ENCODE data around the gene GPD1L.
"Not testable (repeated sequence)": the region's sequence is repeated elsewhere in the genome, so short reads cannot be mapped to it uniquely, and the experiment has no call there.

Gene GPD1L

DNA sequence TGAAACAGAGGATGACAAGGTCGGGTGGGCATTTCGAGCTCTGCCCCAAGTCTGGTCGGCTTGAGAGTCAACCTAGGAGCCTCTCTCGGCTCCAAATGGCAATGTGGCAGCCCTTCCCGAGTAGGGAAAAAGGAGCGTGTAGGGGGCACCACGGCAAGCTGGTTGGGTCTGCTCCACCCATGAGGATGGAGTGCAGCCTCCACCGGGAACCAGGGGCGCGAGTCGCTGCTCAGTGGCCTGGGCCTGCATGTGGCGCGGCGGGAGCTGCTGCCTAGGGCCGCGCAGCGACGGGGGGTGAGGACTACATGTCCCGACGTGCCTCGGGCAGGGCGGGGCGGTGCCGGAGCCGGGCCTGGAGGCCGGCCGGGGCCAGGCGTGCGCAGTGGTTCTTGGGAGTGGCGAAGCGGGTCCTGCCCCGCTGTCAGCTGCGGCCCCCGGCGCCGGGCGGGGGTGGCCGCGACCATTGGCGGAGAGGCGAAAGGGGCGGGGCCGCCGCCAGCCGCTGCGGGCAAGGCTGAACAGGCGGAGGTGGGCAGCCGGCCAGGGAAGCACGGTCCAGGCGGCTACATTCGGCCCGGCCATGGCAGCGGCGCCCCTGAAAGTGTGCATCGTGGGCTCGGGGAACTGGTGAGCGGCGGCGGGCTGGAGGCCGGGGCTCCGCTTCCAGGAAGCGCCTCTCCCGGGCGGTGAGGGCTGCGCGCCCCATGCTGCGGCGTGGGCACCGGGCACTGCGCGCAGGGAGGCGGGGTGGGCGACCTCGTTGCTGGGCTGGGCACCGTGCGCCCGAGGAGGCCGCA, at the start of gene GPD1L:
GPD1L (plus strand) TSS at position 489 of the 797 bp plus-strand sequence; CDS start at position 581, 92 bp downstream.
- peaks cover 14% of the 10 kb centered on the region for H3K36me3 Mint-ChIP-seq (ENCODE audit: low read depth)

DNA sequence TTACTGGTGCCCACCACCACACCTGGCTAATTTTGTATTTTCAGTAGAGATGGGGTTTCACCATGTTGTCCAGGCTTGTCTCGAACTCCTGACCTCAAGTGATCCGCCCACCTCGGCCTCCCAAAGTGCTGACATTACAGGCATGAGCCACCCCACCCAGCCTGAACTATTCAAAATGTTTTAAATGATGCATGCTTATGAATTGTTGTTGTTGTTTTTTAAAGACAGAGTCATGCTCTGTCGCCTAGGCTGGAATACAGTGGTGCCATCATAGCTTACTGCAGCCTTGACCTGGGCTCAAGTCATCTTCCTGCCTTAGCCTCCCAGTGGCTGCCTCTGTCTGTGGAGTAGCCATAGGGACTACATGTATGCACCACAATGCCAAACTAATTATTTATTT, 48.0 kb upstream of the GPD1L start:
- H3K36me3 Mint-ChIP-seq (ENCODE audit: low read depth); H3K4me1 Mint-ChIP-seq (ENCODE audit: low read depth); H3K27ac Mint-ChIP-seq; intact Hi-C loops (cut with micrococcal nuclease); H3K9me3 Mint-ChIP-seq; H3K27me3 Mint-ChIP-seq; H3K4me3 Mint-ChIP-seq: not testable (repeated sequence)

More for the DNA sequence above, at the start of gene GPD1L:
- Mint-ChIP-seq H3K27me3 (no peaks in the 10 kb centered on the region), H3K4me1 (ENCODE audit: low read depth) (peaks cover 31% of the 10 kb centered on the region), H3K9me3 (peaks cover 14% of the 10 kb centered on the region), H3K4me3 (peak within 1 kb of the TSS; percentile 90), H3K27ac (peak within 1 kb of the TSS; percentile 79)
- intact Hi-C loops (cut with micrococcal nuclease): loop anchor here (2.0 to 5.0 kb wide), 2 partner anchors 14 to 574 kb away; partner anchors contain the start of gene STT3B

DNA sequence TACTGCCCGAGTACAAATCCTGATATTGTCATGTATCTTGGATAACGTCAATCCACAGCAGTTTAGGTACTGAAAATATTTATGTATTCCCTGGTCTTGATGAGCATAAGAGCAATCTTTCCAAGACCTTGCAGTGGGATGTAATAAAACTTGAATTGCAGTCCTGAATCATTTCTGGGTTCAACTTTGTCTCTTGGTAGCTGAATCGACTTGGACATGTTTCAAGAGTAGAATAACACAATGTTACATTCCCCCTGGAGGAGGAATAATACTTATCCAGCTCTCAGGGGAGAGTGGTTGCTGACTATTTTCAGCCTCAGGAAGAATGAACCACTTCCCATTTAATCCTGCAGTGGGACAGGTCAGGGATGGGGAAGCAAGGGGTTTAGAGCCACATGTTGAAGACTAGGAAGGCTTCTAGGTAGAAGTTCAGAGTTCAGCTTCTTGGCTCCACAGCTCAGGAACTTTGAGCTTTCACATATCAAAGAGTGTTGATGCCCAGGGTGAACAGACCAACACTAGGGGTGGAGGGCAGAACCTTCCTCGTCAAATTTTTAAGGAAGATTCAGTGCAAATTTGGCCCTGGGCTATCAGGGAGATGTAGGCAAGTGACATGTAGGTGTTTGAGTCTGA, 43.4 kb upstream of the GPD1L start:
- Mint-ChIP-seq H3K27ac (no peak overlapping the region), H3K36me3 (ENCODE audit: low read depth) (no peaks in the 10 kb centered on the region), H3K9me3 (no peaks in the 10 kb centered on the region), H3K27me3 (peaks cover 3% of the 10 kb centered on the region), H3K4me1 (ENCODE audit: low read depth) (peaks cover 9% of the 10 kb centered on the region), H3K4me3 (no peak overlapping the region)
- intact Hi-C loops (cut with micrococcal nuclease): no loop called here

GRCh38 chr3:32066686-32067085, 39.7 kb upstream of the GPD1L start:
- Mint-ChIP-seq H3K36me3 (ENCODE audit: low read depth) (no peaks in the 10 kb centered on the region), H3K27me3 (peaks cover 1% of the 10 kb centered on the region), H3K27ac (no peak overlapping the region), H3K4me3 (no peak overlapping the region), H3K9me3 (no peaks in the 10 kb centered on the region), H3K4me1 (ENCODE audit: low read depth) (peaks cover 3% of the 10 kb centered on the region)
- intact Hi-C loops (cut with micrococcal nuclease): no loop called here

- H3K9me3 Mint-ChIP-seq; intact Hi-C loops (cut with micrococcal nuclease); H3K4me3 Mint-ChIP-seq; H3K4me1 Mint-ChIP-seq (ENCODE audit: low read depth); H3K27me3 Mint-ChIP-seq; H3K36me3 Mint-ChIP-seq (ENCODE audit: low read depth); H3K27ac Mint-ChIP-seq: not testable (repeated sequence)
Measured at GRCh38 chr3:32074194-32074593, 32.2 kb upstream of the GPD1L start.

DNA sequence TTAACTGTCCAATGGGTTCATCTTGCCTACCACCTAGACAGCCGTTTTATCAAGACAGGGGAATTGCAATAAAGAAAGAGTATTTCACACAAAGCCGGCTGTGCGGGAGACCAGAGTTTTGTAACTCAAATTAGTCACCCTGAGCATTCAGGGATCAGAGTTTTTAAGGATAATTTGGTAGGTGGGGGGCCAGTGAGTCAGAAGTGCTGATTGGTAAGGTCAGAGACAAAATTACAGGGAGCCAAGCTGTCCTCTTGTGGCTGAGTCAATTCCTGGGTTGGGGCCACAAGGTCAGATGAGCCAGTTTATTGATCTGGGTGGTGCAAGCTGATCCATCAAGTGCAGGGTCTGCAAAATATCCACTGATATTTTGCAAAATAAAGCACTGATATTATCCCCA, 29.9 kb upstream of the GPD1L start:
- Mint-ChIP-seq H3K27ac (no peak overlapping the region), H3K4me3 (no peak overlapping the region), H3K36me3 (ENCODE audit: low read depth) (no peaks in the 10 kb centered on the region), H3K27me3 (no peaks in the 10 kb centered on the region), H3K9me3 (peaks cover 6% of the 10 kb centered on the region), H3K4me1 (ENCODE audit: low read depth) (peaks cover 14% of the 10 kb centered on the region)
- intact Hi-C loops (cut with micrococcal nuclease): no loop called here

DNA sequence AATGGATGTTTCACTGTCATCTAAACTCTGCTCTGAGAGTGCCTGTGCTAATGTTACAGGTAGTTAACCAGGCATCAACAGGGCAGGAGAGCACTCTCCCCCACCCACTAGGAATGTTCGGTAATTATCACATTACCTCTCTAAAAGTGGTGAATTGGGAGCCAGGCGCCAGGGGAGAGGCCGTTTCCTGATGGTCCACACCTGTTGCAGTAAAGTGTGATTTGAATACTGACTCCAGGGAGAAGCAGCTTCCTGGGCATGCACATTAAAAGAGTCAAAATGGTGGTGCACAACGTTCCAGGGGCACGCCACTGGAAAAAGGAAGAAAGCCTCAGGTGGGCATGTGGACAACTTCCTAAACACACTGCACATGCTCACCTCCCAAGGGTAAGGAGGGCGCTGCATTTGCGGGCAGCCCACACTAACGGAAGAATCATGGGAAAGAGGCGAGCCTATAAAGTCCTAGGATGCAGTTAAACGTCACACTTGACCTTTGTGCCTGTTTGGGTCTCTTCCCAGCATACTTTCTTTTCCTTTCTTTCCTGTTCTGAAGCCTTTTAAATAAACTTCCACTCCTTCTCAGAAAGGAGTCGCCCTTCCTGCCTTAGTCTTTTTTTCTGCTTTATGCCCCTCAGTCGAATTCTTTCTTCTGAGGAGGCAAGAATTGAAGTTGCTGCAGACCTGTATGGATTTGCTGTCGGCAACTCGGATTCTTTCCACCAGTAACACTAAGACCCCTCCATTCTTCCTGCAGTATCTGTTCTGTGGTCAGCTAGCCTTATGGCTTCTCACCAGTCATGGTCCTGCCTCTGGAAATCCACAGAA, 28.9 kb upstream of the GPD1L start:
- H3K4me1 Mint-ChIP-seq (ENCODE audit: low read depth): peaks cover 19% of the 10 kb centered on the region
- H3K27me3 Mint-ChIP-seq: no peaks in the 10 kb centered on the region
- intact Hi-C loops (cut with micrococcal nuclease): no loop called here
- peaks cover 6% of the 10 kb centered on the region for H3K9me3 Mint-ChIP-seq
- no peak overlapping the region for H3K27ac Mint-ChIP-seq
- no peak overlapping the region for H3K4me3 Mint-ChIP-seq
- H3K36me3 Mint-ChIP-seq (ENCODE audit: low read depth): no peaks in the 10 kb centered on the region

DNA sequence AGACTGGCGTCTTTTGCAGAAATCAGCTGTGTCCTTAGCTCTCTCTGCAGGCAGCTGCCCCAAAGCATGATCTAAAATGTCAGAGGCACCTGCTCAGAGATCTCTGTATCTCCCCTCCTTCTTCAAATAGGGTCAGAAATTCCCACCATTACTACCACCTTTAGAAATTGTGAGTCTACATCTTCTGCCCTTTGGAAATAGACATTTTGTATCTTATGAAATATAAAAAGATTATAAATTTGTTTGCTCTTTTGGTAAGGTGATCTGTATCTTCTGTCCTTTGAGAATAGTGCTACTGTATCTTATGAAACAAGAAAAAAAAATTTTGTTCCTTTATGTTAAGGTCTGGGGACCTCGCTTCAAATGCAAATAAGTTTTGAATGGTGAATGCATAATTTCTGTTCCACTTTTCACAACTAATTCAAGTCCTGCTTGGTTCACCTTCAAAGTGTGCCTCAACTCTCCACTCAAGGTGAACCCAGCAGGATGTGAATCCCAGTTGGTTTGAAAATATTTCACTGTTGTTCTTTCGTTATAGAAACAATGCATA, 28.3 kb upstream of the GPD1L start:
- Mint-ChIP-seq H3K4me1 (ENCODE audit: low read depth) (peaks cover 23% of the 10 kb centered on the region), H3K36me3 (ENCODE audit: low read depth) (no peaks in the 10 kb centered on the region), H3K4me3 (no peak overlapping the region), H3K27ac (no peak overlapping the region), H3K9me3 (peaks cover 6% of the 10 kb centered on the region), H3K27me3 (no peaks in the 10 kb centered on the region)
- intact Hi-C loops (cut with micrococcal nuclease): no loop called here

DNA sequence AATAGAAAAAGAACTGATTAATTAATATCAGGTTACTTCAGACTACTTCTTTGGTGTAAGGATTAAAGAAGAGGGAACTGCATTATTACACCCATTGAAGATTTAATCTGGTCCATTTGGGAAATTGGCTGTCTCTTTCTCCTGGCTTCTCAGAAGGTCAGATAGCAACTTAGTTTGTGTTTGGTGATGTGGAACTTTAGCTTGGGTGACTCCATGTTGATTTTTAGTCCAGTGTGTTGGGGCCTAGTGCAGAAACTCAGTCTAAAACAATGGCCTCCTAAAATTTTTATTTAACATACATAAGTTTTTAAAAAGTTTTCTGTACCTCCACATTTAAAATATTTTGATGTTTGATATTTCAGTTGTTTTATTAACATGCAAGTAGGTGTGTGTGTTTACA, 27.6 kb upstream of the GPD1L start:
- Mint-ChIP-seq H3K36me3 (ENCODE audit: low read depth) (no peaks in the 10 kb centered on the region), H3K27me3 (no peaks in the 10 kb centered on the region), H3K4me1 (ENCODE audit: low read depth) (peaks cover 23% of the 10 kb centered on the region), H3K9me3 (peaks cover 6% of the 10 kb centered on the region), H3K4me3 (no peak overlapping the region), H3K27ac (no peak overlapping the region)
- intact Hi-C loops (cut with micrococcal nuclease): no loop called here

DNA sequence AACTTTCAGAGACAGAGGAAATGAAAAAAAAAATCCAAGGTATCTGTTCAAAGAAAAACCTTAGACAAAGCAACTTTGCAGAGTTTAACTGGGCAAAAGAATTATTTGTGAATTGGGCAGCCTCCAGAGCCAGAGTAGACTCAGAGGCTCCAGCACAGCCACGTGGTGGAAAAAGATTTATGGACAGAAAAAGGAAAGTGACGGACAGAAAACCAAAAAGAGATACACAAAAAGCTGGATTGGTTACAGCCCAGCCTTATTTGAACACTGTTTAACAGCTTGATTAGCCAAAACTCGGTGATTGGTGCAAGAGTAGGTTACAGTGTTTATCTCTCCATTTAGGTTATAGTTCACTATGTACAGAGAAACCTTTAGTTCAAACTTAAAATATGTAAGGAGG, 23.7 kb upstream of the GPD1L start:
- Mint-ChIP-seq H3K4me1 (ENCODE audit: low read depth) (peaks cover 23% of the 10 kb centered on the region), H3K36me3 (ENCODE audit: low read depth) (no peaks in the 10 kb centered on the region), H3K27ac (no peak overlapping the region), H3K4me3 (no peak overlapping the region), H3K27me3 (no peaks in the 10 kb centered on the region), H3K9me3 (peaks cover 6% of the 10 kb centered on the region)
- intact Hi-C loops (cut with micrococcal nuclease): no loop called here

GRCh38 chr3:32083702-32084270, 22.6 kb upstream of the GPD1L start:
- Mint-ChIP-seq H3K4me3 (no peak overlapping the region), H3K27me3 (no peaks in the 10 kb centered on the region), H3K36me3 (ENCODE audit: low read depth) (no peaks in the 10 kb centered on the region), H3K9me3 (peaks cover 13% of the 10 kb centered on the region), H3K4me1 (ENCODE audit: low read depth) (peaks cover 23% of the 10 kb centered on the region), H3K27ac (no peak overlapping the region)
- intact Hi-C loops (cut with micrococcal nuclease): no loop called here

GRCh38 chr3:32084870-32085269, 21.6 kb upstream of the GPD1L start:
- Mint-ChIP-seq H3K4me3 (no peak overlapping the region), H3K27ac (no peak overlapping the region), H3K36me3 (ENCODE audit: low read depth) (no peaks in the 10 kb centered on the region), H3K4me1 (ENCODE audit: low read depth) (peaks cover 22% of the 10 kb centered on the region), H3K9me3 (peaks cover 20% of the 10 kb centered on the region), H3K27me3 (peaks cover 4% of the 10 kb centered on the region)
- intact Hi-C loops (cut with micrococcal nuclease): no loop called here

DNA sequence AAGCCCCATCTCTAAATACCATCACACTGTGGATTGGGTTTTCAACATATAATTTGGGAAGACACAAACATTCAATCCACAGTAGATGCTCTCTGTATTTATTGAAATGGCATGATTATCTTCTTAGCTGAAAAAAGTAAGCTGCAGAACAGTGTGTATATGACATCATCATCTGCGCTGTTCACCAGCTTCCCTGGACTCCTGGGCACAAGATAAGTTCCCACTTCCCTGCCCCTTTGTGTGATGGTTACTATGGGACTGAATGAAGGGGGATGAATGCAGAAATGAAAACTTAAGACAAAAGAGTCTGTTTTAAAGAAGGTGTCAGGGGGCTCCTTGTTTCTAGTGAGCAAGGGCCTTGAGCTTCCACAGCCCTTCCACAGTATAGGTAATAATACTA, 20.0 kb upstream of the GPD1L start:
- H3K27ac Mint-ChIP-seq: no peak overlapping the region
- H3K36me3 Mint-ChIP-seq (ENCODE audit: low read depth): no peaks in the 10 kb centered on the region
- H3K4me1 Mint-ChIP-seq (ENCODE audit: low read depth): peaks cover 11% of the 10 kb centered on the region
- peaks cover 5% of the 10 kb centered on the region for H3K27me3 Mint-ChIP-seq
- no peak overlapping the region for H3K4me3 Mint-ChIP-seq
- H3K9me3 Mint-ChIP-seq: peaks cover 14% of the 10 kb centered on the region
- intact Hi-C loops (cut with micrococcal nuclease): no loop called here
